Central memory CD4-positive, alpha-beta T cell (primary cell): ENCODE data around the gene SPNS3.
A peak's percentile ranks its signal among the peaks of the same experiment; 100 is the strongest.

ENCODE experiments used
- DNase-seq: peaks from one replicate; pipeline ENCODE4 v3.0.0; 2022
- total RNA-seq, 3 experiments: gene quantifications; one replicate each; lab custom pipeline; 2026; lab: John Stamatoyannopoulos, UW

SPNS3 gene, protein sequence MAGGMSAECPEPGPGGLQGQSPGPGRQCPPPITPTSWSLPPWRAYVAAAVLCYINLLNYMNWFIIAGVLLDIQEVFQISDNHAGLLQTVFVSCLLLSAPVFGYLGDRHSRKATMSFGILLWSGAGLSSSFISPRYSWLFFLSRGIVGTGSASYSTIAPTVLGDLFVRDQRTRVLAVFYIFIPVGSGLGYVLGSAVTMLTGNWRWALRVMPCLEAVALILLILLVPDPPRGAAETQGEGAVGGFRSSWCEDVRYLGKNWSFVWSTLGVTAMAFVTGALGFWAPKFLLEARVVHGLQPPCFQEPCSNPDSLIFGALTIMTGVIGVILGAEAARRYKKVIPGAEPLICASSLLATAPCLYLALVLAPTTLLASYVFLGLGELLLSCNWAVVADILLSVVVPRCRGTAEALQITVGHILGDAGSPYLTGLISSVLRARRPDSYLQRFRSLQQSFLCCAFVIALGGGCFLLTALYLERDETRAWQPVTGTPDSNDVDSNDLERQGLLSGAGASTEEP
- 1.5 to 2.5 (median 2.4) reads per million in 3 experiments for total RNA-seq

DNA sequence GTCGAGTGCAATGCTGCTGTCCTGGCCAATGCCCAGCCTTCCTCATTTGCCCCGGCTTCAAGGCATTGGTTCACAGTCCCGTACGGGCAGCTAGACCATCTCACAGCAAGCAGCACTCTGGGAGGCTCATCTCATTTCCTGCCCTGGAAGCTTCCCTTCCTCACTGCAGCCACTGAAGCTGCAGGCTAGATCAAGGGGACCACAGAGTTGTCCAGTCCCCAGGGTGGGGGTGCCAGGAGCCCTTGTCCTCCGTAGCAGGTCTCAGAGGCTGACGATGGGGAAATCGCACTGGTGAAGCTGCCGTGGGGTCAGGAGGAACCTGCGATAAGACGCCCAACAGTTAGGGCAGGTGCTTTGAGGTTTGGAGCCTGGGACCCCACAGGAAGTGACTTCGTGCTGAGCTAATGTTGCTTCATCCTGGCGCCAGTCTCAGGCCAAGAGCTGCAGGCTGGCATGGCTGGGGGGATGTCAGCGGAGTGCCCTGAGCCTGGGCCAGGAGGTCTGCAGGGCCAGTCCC, at the start of gene SPNS3:
TSS of gene SPNS3 (plus strand) at position 426 of the 517 bp plus-strand sequence. CDS start at position 454, 28 bp downstream.
- peak; percentile 0 for DNase-seq

DNA sequence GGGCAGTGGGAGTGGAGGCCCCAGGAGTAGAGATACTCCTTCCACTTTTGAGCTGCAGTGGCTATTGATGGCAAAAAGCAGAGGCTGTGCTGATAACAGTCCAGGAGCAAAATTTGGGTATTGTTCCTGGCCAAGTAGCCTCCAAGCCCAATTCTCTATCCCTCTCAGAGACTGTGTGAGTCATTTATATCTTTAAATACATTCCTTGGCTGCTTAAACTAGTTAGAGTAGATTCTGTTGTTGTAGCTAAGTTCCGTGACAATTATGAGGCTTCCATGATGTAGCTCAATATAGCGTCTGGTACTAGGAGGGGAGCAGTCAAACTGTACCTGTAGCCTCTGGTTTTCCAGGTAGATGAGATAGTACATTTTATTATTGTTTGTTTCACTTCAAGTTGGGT, 47.3 kb upstream of the SPNS3 start:
- no peak for DNase-seq

DNA sequence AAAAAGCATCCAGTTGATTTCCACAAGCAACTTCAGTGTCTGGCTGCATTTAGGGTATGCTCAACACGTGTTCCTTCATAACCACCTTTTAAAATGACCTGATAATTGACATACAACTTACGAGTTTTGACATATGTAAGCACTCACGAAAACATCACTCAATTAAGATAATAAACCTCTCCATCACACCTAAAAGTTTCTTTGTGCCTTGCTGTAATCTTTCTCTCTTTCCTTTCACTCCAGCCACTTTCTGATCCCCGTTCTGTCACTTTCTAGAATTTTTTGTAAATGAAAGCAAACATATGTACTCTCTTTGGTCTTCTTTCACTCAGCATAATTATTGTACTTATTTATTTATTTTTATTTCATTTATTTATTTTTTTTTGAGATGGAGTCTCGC, 46.6 kb upstream of the SPNS3 start:
- DNase-seq, result no peak

DNA sequence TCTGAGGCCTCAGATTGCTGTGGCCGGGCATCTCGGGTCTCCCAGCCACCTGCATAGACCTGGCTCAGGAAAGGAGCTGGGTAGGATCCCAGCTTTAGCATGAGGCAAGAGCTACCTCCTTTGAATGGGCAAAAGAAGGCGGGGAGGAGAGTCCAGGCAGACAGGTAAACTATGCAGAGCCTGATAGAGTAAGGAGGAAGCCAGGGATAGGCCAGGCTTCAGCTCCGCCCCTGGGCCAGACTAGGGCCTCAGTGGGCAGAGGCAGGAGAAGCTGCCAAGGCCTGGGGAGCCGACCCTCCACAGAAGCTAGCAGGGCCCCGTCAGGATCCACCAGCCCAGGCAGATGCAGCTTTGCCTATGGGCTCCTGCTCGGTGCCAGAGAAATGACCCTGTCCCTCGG, 44.7 kb upstream of the SPNS3 start:
- no peak for DNase-seq

DNA sequence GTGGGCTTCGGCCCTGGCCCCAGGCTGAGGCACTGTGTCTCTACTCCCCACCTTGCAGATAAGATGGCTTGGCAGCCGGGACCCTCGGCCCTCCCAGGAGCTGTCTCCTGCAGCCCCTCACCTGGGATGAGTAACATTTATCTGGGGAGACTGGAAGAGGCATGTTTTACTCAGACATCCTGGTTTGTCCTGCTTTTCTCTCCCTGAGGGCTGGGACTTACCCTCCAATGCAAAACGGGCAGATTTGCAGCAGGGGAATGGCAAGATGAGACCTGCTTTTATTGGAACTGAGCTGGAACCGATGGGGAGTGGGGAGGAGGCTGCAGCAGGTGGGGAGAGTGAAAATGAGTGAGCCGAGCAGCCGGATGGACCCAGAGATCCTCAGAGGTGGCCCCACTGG, 39.9 kb upstream of the SPNS3 start:
- no peak for DNase-seq

DNA sequence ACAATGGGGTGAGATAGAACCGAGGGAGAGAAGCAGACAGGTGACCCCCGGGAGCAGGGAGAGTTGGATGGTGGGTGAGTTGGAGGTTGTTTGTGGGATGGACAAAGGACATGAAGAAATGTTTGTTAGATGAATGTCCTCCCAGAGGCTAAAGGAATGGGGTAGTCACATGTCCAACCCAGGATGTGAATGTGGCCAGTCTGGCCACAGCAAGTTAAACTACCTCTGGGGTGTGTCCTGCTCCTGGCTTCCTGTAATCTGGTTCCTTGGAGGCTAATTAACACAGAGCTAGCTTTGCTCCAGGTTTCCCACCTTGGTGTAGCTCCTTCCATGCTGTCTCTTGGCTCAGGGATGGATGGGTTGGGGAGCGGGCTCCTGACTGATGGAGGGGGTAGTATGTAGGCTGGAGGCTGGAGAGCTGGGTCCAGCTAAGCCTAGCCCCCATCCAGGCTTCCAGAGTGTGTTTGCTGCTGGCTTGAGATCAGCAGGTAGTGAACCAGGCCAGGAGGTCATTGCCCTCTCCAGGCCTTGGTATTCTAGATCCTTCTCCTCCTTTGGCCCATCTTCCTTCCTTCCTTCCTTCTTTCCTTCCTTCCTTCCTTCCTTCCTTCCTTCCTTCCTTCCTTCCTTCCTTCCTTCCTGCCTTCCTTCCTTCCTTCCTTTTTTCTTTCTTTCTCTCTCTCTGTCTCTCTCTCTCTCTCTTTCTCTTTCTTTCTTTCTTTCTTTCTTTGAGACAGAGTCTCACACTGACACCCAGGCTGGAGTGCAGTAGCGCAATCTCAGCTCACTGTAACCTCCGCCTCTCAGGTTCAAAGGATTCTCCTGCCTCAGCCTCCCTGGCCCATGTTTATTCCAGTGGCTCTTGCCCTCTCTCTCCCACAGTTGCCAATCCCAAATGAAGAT, 39.3 kb upstream of the SPNS3 start:
- DNase-seq, result no peak

DNA sequence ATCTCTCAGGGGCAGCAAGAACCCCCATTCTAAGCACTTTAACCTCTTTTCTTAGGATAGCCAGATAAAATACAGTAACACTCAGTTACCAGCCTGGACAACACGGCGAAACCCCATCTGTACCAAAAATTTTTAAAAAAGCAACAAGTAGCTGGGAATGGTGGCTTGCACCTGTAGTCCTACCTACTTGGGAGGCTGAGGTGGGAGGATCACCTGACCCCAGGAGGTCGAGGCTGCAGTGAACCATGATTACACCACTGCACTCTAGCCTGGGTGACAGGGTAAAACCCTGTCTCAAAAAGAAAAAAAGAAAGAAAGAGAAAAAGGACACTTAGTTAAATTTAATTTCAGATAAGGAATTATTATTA, 38.6 kb upstream of the SPNS3 start:
- DNase-seq, result no peak

DNA sequence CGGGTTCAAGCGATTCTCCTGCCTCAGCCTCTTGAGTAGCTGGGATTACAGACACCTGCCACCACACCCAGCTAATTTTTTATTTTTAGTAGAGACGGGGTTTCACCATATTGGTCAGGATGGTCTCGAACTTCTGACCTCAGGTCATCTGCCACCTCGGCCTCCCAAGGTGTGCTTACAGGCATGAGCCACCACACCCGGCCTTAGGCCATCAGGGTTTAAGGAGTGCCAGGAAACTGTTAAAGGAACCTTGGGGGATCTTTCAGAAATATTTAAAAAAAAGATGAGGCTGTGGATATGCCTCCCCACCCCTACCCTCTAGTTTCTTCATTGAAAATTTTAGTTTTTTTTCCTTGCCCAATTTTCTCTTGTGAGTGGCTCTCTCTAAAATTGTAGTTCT, 35.9 kb upstream of the SPNS3 start:
- DNase-seq, result no peak

DNA sequence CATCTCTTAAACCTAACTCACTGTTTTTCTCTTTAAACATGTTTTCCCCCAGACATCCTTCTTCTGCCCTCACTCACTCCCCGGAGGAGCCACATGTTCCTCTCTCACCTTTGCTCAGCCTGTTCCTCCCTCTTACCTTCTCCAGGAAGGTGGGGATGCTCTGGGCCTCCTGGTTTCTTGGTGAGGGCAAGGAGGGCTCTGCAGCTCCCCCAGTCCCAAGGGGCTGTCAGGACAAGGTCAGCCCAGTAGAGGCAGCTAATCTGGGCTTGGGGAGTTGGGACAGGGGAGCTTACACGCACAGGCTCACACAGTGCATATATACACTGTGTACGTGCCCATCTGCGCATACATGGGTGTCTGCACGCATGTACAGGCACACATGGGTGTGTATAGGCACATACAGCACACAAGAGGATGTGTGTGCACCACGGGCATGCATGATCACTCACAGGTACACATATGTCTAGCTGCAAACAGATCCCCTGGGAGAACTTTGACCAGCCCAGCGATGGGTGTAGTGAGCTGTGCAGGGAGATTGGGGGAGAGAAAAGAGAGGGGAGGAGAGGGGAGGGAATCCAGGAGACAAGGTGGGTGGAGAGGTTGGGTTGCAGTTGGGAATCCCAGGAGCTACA, 28.6 kb upstream of the SPNS3 start:
- DNase-seq, result no peak

DNA sequence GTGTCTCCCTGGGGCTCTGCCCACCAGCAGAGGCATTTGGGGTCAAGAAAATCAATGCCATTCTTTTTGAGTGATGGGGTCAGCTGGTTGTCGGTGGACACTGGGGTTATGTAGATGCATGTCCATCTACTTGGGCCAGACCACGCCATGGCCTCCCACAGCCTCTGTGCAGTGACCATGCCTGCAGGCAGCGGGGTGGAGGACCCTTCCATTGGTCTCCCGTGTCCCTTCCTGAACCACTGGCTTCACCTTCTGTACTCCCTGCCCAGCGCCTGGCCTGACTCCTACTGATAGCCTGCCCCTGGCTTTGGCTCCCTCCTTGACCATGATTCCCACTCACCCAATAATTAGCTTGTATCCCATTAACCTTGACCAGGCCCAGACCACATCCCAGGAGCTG, 28.0 kb upstream of the SPNS3 start:
- no peak for DNase-seq

DNA sequence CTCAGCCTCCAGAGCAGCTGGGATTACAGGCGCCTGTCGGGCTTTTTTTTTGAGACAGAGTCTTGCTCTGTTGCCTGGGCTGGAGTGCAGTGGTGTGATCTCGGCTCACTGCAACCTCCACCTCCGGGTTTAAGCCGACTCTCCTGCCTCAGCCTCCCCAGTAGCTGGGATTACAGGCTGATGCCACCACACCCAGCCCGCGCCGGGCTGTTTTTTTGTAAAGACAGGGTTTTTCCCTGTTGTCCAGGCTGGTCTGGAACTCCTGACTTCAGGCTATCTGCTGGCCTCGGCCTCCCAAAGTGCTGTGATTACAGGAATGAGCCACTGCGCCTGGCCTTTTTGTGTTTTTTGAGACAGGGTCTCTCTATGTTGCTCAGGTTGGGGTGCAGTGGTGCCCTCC, 27.4 kb upstream of the SPNS3 start:
- no peak for DNase-seq

DNA sequence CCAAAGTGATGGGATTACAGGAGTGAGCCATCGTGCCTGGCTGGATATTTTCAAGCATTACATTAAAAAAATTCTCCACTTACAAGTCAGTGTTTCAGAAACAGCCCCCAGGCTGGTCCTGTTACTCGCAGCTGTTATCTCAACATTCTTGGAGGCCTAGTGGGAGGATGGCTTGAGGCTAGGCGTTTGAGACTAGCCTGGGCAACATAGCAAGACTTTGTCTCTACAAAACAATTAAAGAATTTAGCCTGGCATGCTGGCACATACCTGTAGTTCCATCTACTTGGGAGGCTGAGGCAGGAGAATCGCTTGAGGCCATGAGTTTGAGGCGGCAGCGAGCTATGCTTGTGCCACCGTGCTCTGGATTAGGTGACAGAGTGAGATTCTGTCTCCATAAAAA, 26.5 kb upstream of the SPNS3 start:
- no peak for DNase-seq

DNA sequence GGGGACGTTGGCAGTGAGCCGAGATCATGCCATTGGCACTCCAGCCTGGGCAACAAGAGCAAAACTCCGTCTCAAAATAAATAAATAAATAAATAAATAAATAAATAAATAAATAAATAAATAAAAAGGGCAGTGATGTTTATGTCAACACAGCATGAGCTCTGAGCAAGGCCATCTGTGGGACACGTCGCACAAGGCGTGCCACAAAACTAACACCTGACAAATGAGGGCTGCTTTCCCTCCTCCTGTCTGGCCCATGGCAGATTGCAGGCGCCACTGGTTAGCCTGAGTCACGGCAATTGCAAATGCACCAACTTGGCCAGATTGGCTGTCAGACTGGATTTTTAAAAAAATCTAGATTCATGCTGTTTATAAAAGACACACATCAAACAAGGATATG, 25.9 kb upstream of the SPNS3 start:
- DNase-seq, result no peak

DNA sequence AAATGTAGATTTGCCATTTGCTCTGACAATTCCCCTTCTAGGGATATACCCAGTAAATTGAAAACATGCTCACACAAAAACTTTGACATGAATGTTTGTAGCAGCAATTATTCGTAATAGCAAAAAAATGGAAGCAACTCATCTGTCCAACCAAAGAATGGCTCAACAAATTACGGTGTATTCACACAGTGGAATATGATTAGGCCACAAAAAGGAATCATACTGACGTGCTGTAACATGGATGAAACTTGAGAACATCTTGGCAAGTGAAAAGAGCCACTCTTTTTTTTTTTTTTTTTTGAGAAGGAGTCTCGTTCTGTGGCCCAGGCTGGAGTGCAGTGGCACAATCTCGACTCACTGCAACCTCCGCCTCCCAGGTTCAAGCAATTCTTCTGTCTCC, 24.1 kb upstream of the SPNS3 start:
- no peak for DNase-seq

DNA sequence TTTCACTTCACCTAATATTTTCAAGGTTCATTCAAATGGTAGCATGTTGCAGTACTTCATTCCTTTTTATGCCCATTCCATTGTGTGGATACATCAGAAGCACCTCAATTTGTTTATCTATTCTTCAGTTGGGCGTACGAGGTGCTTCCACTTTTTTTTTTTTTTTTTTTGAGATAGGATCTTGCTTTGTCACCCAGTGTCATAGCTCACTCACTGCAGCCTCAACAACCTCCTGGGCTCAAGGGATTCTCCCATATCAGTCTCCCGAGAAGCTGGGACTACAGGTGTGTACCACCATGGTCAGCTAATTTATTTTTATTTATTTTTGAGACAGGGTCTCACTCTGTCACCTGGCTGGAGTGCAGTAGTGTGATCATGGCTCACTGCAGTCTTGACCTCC, 22.5 kb upstream of the SPNS3 start:
- no peak for DNase-seq

DNA sequence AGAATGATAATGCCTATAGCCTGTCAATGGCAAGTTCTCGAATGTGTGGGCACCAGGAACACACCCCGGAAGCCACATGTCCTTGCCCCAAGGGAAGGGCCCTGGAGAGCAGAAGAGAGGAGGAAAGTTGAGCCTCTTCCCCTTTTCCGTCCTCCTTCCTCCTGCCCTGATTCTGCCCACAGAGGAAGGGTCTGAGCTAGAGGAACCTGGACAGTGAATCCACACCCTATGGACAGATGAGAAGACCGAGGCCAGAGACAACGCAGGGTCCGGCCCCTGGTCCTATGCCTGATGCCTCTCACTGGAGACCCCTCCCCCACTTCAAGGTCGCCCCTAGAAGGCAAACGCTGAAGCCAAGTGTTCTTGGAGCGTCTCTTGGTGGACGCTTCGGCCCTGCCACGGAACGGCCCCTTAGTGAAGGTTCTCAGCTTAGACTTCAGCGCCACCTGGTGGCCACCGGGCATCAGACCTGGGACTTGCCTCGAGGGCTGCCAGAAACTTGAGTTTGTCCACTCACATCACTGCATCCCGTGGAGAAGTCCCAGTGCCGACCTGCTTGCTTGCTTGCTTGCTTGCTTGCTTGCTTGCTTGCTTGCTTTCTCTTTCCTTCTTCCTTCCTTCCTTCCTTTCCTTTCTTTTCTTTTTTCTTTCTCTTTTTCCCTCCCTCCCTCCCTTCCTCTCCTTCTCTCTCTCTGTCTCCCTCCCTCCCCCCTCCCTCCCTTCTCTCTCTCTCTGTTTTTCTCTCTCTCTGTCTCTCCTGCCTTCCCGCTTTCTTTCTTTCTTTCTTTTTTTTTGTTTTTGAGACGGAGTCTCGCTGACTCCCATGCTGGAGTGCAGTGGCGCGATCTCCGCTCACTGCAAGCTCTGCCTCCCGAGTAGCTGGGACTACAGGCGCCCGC, 20.6 kb upstream of the SPNS3 start:
- DNase-seq, result peak; percentile 77

DNA sequence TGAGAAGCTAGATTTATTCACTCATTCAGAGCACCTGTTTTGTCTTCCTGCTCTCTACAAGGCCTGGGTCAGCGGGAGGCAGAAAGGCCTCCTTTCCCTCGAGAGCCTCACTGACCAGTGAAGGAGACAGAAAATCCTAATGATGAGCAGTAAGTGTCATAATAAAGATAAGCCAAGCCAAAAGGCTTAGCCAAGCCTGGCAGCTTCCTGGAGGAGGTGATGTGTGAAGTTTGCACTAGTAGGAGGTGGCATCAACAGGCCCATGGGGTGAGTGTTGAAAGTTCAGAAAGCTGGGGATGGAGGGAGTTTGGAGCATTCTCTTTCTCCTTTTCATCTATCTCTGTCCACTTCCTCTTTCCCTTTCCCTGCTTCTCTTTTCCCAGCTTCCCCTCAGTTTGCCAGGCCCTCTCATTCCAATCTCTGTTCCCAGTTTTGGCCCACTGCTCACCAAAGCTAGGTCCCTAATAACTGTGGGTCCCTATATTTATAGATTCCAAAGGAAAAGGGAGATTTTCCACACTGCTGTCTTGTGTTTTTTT, 16.5 kb upstream of the SPNS3 start:
- DNase-seq, result no peak

DNA sequence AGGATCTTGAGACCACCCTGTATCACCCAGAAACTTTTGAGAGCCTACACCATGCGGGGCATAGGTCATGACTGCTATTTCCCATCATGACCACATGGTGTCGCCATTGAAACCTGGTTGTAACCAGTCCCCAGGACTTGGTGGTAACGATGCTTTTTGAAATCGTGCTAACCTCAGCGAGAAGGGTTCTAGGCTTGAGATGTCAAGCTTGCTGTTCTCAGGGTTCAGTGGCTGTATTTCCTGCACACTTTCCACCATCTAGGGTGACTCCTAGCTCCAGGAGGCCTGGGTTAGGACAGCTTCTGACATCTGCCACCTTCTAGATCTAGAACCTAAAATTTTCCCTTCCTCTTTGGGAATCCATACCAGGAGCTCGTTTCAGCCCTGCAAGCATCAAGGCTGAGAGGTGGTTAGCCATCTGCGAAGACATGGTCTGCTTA, 13.0 kb upstream of the SPNS3 start:
- DNase-seq, result peak; percentile 57

DNA sequence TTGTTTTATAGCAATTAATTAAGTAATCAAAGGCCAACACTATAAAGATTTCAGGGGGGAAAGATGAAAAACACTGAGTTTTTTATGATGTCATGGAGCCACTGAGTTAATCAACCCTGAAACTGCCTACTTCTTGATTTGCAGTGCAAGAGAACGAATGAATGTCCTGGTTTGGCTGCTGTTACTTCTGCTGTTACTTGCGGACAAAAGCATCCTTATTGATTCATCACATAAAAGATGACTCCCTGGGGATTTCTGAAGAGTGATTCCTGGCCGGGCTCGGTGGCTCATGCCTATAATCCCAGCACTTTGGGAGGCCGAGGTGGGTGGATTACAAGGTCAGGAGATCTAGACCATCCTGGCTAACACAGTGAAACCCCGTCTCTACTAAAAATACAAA, 10.9 kb upstream of the SPNS3 start:
- no peak for DNase-seq

DNA sequence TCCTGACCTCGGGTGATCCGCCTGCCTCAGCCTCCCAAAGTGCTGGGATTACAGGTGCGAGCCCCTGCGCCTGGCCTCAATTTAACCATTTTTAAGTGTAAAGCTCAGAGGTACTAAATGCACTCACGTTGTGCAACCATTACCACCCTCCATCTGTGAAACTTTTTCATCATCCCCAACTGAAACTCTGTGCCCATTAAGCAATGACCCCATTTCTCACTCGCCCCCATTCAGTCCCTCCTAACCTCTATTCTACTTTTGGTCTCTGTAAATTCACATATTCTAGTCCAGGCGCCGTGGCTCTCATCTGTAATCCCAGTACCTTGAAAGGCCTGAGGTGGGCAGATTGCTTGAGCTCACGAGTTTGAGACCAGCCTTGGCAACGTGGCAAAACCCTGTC, 8.3 kb upstream of the SPNS3 start:
- no peak for DNase-seq

DNA sequence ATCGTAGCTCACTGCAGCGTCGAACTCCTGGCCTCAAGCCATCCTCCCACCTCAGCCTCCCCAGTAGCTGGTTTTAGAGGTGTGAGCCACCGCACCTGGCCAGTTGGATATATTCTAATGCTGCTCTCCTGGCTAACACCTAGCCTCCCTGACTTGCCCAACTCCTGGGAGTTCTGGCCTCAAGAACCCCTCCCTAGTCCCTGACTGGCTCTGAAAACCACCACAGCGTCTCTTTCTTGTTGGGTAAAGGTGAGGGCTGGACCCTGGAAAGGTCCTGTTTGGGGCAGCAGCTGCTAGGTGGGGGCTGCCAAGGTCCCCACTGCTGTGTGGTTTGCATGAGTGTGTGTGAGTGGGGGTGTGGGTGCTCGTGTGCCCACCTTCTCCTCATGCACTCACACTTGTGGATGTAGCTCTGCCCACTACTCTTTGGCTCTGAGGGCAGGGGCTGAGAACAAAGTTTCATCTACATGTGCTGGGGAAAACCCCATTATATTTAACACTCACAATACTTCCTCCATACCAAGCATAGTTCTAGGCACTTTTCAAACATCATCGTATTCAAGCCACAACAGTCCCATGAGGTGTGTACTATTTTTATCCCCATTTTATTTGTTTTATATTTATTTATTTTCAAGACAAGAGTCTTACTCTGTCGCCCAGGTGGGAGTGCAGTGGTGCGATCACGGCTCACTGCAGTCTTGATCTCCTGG, 7.1 kb upstream of the SPNS3 start:
- DNase-seq, result no peak
